CD4-positive, alpha-beta T cell treated with Interleukin-15 for 4 hours (primary cell): ENCODE data around the gene BCAR3.
"Not testable (repeated sequence)": the region's sequence is repeated elsewhere in the genome, so short reads cannot be mapped to it uniquely, and the experiment has no call there.

Experiments used
- DNase-seq: peaks from one replicate; pipeline ENCODE4 v3.0.0-alpha.2; 2020; ENCODE audit warnings: low spot score

The BCAR3 gene

DNA sequence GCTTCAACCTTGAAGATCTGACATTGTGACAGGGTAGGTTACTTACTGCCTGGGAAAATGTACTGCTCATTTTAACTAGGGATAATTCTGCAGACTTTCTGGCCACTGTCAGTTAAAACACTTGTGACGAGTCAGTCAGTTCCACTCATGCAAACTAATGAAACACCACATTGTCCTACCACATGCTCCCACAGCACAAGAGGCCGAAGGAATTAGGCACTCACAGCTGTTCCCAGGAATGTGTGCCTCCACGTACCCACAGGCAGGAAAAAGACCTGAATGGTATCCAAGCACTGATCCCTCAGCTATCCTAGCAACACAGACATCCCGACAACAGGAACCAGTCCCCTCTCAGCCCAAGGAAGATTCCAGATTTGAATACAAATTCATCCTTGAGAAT is 12.3 kb downstream of the BCAR3 start:
- no peak for DNase-seq

DNA sequence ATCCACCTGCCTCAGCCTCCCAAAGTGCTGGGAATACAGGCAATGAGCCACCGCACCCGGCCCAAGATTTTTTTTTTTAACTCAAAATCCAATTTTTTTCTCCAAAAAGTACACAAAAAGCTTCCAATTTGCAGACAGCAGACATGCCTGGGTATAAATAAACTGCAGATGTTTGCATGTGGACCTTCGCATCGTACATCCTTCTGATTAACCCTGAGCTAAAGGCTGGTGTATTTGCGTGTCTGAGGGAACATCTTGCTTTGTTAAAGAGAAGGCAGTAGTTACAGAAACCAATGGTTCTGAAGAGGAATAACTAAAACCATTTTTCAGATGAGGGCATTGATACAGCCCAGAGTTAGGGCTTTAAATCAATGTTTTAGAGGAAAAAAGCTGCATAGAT is 12.7 kb downstream of the BCAR3 start:
- DNase-seq = no peak

- DNase-seq = no peak
These were observed 13.5 kb downstream of the BCAR3 start for GRCh38 chr1:93668121-93668520.

DNA sequence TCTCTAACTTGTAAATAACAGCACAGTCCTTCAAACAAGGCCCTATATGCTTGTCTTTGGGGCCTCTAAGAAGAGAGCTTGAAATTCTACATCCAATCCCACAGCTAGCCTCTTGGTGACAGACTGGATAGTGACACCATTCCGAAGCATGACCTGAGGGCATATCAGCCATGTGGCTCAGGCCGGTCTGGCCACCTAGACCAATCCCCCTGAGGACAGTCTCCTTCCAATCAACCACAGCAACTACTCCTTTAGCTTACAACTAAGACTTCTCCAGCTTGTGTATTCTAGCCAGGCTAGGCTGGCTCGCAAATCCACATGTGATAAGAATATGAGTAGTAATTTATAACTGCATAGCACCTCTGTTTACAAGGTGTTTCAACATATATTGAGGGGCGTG is 14.0 kb downstream of the BCAR3 start:
- no peak for DNase-seq

GRCh38 chr1:93666613-93667384 is 14.8 kb downstream of the BCAR3 start:
- no peak for DNase-seq

DNA sequence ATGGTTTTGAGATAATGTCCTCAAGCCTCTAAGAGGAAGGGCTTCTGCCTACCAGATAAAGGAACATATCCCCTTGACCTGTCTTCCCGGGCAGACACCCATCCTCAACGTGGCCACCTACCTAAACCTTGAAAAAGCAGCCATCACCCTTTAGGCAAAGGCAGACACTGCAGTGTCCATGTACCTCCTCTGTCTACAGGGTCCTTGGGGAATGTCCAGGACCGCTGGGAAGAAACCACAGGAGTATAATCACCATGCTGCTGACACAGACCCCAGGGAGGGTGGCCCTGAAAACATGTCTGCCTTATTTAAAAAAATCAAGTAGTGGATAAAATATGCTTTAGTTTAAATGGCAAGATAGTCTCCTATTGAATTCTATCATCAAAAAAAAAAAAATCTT is 16.6 kb downstream of the BCAR3 start:
- DNase-seq = no peak

GRCh38 chr1:93663208-93663614 is 18.4 kb downstream of the BCAR3 start:
- no peak for DNase-seq

- DNase-seq = no peak
These were observed 19.0 kb downstream of the BCAR3 start for GRCh38 chr1:93662481-93663207.

GRCh38 chr1:93661829-93662474 is 19.7 kb downstream of the BCAR3 start:
- no peak for DNase-seq

DNA sequence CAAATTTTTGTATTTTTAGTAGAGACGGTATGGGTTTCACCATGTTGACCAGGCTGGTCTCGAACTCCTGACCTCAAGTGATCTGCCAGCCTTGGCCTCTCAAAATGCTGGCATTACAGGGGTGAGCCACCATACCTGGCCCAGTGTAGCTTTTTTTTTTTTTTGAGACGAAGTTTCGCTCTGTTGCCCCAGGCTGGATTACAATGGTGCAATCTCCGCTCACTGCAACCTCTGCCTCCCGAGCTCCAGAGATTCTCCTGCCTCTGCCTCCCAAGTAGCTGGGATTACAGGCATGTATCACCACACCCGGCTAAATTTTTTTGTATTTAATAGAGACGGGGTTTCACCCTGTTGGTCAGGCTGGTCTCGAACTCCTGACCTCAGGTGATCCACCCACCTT is 20.3 kb downstream of the BCAR3 start:
- DNase-seq = not testable (repeated sequence)

DNA sequence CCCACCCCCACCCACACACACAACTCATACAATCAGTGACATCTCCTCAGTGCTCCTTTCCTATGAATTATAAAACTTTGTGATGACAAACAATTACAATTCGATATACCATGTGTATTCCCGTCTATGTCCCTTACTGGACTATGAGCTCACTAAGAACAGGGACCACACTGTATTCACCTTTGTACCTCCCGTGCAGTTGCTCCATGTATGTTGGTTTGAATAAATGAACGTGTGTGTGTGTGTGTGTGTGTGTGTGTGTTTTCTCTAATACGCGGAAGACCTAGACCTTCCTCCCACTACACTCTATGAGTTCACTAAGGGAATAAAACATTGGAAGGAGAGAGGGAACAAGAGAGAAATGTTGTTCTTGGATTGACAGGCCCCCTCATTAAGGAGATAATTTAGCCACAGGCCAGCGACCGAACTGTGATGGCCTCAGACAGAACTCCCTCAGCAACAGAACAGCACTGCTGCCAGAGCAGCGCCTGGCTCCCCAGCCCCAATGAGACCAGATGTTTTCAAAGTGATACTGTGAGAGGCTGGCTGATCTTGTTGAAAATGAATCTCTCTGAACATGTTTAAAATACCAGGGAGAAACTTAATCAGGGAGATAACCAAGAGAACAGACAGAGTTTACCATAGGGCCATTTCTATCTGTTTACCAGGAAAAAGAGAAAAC is 21.7 kb downstream of the BCAR3 start:
- no peak for DNase-seq

GRCh38 chr1:93658188-93658587 is 23.4 kb downstream of the BCAR3 start:
- DNase-seq = no peak

- no peak for DNase-seq
These were observed 25.1 kb downstream of the BCAR3 start for GRCh38 chr1:93656491-93656890.

GRCh38 chr1:93653656-93654055 is 28.0 kb downstream of the BCAR3 start:
- no peak for DNase-seq

DNA sequence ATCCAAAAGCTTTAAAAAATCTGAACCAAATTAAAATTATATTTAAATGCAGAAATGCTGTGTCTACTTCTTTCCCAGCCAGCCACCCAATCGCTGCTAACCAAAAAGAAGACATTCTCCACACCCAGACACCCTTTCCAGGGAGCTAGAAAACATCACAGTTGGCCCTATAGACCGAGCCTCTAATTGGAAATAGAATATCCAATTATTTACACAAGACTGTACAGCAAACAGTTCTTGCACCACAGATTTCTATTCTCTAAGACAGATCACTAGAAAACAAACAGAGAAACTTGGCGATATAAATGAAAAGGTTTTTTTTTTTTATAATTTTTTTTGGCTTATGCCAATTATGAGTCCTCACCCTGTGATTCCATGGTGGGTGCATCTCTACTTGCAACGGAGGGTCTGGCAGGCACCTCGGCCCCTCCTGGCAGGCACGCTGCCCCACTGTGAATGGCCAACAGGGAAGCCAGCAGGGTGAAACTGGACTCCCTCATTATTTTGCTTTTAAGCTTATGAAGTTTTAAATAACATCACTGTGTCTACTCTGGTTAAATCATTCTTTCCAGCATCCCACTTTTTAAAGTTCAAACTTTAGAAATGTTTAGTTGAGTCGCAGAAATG is 29.2 kb downstream of the BCAR3 start:
- DNase-seq = no peak

GRCh38 chr1:93651695-93652094 is 29.9 kb downstream of the BCAR3 start:
- no peak for DNase-seq

- not testable (repeated sequence) for DNase-seq
These were observed 31.5 kb downstream of the BCAR3 start for GRCh38 chr1:93650159-93650558.

- DNase-seq = no peak
These were observed 32.4 kb downstream of the BCAR3 start for GRCh38 chr1:93649231-93649630.

DNA sequence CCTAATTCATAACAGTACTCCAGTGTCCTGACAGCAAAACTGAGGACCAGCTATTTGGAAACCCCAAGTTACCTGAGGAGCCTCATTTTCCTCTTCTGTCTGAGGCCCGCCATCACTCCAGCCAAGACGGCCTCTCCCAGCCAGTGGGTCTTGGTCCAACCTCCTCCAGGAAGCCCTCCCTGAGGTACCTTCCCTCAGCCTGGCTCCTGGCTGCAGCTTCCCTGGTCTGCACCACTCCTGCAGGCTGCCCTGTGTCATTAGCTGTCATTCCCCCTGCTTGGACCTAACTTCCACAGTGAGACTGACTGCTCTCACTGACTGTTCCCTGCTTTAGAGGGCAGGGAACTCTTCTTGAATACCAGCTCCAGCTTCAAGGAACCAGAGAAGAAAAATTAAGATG is 33.0 kb downstream of the BCAR3 start:
- no peak for DNase-seq

GRCh38 chr1:93641527-93641926 is 40.1 kb downstream of the BCAR3 start:
- no peak for DNase-seq

DNA sequence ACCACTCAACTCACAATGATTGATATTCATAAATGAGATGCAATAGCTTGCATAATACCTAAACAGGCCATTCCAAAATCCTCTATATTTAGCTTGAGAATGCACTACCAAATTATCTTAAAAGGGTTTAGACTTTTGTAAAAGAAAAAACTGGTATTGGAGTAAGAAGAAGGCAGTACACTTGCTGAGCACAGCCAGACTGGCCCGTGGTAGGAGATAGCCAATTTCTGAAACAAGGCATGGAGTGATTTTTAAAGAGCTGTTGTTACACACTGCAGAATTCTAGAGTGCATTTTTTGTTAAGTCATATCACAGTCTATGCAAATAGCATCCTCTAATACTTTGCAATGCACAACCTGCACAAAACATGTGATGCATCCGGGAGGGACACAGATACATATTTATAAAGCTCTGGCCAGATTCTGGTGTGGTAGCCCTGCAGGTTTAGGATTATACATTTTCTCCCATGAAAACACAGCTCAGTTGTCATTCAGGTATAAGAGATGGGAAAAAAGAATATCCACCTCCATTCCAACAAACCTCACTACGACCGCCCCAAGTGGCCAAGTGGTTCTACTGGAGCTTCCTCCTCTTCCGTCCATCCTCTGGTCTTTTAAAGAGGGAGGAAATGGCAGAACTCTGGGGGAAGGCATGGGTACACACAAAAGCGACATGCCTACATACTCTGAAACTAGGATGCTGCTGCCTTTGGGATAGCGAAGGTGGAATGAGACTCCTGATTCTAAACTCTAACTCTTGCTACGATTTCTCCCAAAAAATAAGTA is 40.8 kb downstream of the BCAR3 start:
- DNase-seq = no peak
